Bronchial epithelial cell (primary cell): ENCODE data around the gene MACROH2A2. TPM values are rescaled to one million over a fixed set of nuclear protein-coding genes. Genes with fewer than 3 reads are reported as not detected.

Source experiments
- DNase-seq: peaks from one replicate; pipeline ENCODE4 v3.0.0-alpha.2; 2010; ENCODE audit warnings: low read depth
- FAIRE-seq: peaks from 2 replicates; lab custom pipeline; 2011; peaks lifted over from hg19 to GRCh38; lab: Jason Lieb, UNC
- H3K27me3 ChIP-seq: 2 replicates; pipeline ENCODE4 v1.5.1; 2011; ENCODE audit warnings: low read length; ENCODE audit not compliant: control insufficient read depth, insufficient read depth
- H3K36me3 ChIP-seq: 2 replicates; pipeline ENCODE4 v1.5.1; 2011; ENCODE audit warnings: low read length; ENCODE audit not compliant: control insufficient read depth, insufficient read depth
- H3K4me3 ChIP-seq: 2 replicates; pipeline ENCODE4 v1.5.1; 2011; ENCODE audit warnings: mild to moderate bottlenecking, low read depth, low read length, control low read depth
- CTCF ChIP-seq: IDR thresholded peaks from 2 replicates; pipeline ENCODE4 v1.5.1; 2011; ENCODE audit warnings: mild to moderate bottlenecking, moderate library complexity, low read length, control low read depth, inconsistent platforms; ENCODE audit not compliant: insufficient read depth, severe bottlenecking
- total RNA-seq: library from RNA; depleted of rRNA; stranded (reverse); fragments of >200 nt; gene quantifications from 2 replicates; pipeline ENCODE4 v1.2.1, GENCODE V29; 2014

Gene MACROH2A2
- total RNA-seq, 1 donor from 2014 or later = 11.3 TPM

GRCh38 chr10:70084189-70084588 lies 31.5 kb downstream of the MACROH2A2 start:
- DNase-seq (no peak), FAIRE-seq (no peak)
- TF ChIP-seq CTCF = no peak
- Histone ChIP-seq H3K4me3 (no peak overlapping the region), H3K36me3 (peaks cover 2% of the 10 kb centered on the region), H3K27me3 (no peaks in the 10 kb centered on the region)

- TF ChIP-seq CTCF = no peak
- FAIRE-seq (no peak), DNase-seq (no peak)
- peaks cover 2% of the 10 kb centered on the region for H3K36me3 ChIP-seq
- H3K27me3 ChIP-seq = no peaks in the 10 kb centered on the region
- H3K4me3 ChIP-seq = no peak overlapping the region
These were observed 33.4 kb downstream of the MACROH2A2 start for GRCh38 chr10:70085975-70086613.

GRCh38 chr10:70087616-70088307 lies 35.1 kb downstream of the MACROH2A2 start:
- H3K36me3 ChIP-seq = peaks cover 5% of the 10 kb centered on the region
- TF ChIP-seq CTCF = no peak
- DNase-seq (no peak), FAIRE-seq (no peak)
- no peak overlapping the region for H3K4me3 ChIP-seq
- no peaks in the 10 kb centered on the region for H3K27me3 ChIP-seq

GRCh38 chr10:70088308-70088698 lies 35.7 kb downstream of the MACROH2A2 start:
- peaks cover 5% of the 10 kb centered on the region for H3K36me3 ChIP-seq
- DNase-seq (no peak), FAIRE-seq (no peak)
- H3K27me3 ChIP-seq = no peaks in the 10 kb centered on the region
- H3K4me3 ChIP-seq = no peak overlapping the region
- TF ChIP-seq CTCF = no peak

- peaks cover 4% of the 10 kb centered on the region for H3K36me3 ChIP-seq
- H3K27me3 ChIP-seq = no peaks in the 10 kb centered on the region
- no peak for DNase-seq
- no peak for TF ChIP-seq CTCF
- FAIRE-seq = no peak
- H3K4me3 ChIP-seq = no peak overlapping the region
These were observed 37.4 kb downstream of the MACROH2A2 start for GRCh38 chr10:70090013-70090412.
